PFSK-1 (cell line): ENCODE results near the gene GARIN5A.

Experiments
- FOXP2 ChIP-seq: optimal IDR thresholded peaks from 2 replicates; pipeline ENCODE3; 2011; ENCODE audit warnings: borderline replicate concordance, control low read depth, inconsistent platforms; ENCODE audit not compliant: insufficient read depth; ENCODE audit errors: extremely low read length, extremely low read depth
- POLR2AphosphoS5 ChIP-seq: IDR thresholded peaks from 2 replicates; pipeline ENCODE4 v1.6.1; 2012; ENCODE audit warnings: low read depth, mild to moderate bottlenecking, control low read depth, low read length, moderate library complexity
- REST ChIP-seq, 2 experiments: IDR thresholded peaks; 2 replicates each; pipeline versions ENCODE4 v1.6.1 to v1.8.0; 2011 to 2012; ENCODE audit warnings: low read depth in 2 of 2, low read length in 2 of 2, control low read depth in 1 of 2, inconsistent platforms in 1 of 2, mild to moderate bottlenecking in 1 of 2, moderate library complexity in 1 of 2; ENCODE audit not compliant: insufficient read depth in 1 of 2
- TAF1 ChIP-seq: IDR thresholded peaks from 2 replicates; pipeline ENCODE4 v1.6.1; 2012; ENCODE audit warnings: low read length, control low read depth, borderline replicate concordance; ENCODE audit not compliant: insufficient read depth

DNA sequence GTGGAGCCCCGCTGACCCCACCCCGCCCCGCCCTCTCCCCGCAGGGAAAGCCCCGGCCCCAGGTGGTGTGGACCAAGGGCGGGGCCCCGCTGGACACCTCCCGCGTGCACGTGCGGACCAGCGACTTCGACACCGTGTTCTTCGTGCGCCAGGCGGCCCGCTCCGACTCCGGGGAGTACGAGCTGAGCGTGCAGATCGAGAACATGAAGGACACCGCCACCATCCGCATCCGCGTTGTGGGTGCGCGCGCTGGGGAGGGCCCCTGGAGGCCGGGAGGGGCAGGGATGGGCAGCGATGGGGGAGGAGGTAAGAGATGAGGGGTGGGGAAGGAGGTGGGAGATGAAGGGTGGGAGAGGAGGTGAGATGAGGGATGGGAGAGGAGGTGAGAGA is 17.6 kb downstream of the GARIN5A start:
- TF ChIP-seq TAF1: no peak
- no peak for TF ChIP-seq POLR2AphosphoS5
- TF ChIP-seq REST (IDR thresholded peaks at IDR 0.05; ENCODE audit: insufficient read depth in 1 of 2, low read depth in 2 of 2, low read length in 2 of 2): no peak
- no peak for TF ChIP-seq FOXP2
